Activated B cell treated with CpG ODN at 0.5 μM for 24 hours (primary cell): ENCODE data around the gene GSK3A. TPM values are rescaled to one million over a fixed set of nuclear protein-coding genes. Genes with fewer than 3 reads are reported as not detected.

Experiments used
- ATAC-seq: fragments of 200-7000 bp; cut with Tn5 transposase; one replicate; pipeline ENCODE4 v1.10.0; 2021; ENCODE audit warnings: low read depth, mild to moderate bottlenecking, moderate library complexity
- CTCF ChIA-PET: fragments of 350-600 bp; sonication (Branson Sonifier 250); formaldehyde crosslinking; loops from one replicate; lab custom pipeline; 2021; ENCODE audit warnings: antibody characterized with exemption; lab: Charles Lee
- POLR2A ChIA-PET: fragments of 350-600 bp; sonication (Branson Sonifier 250); formaldehyde crosslinking; loops from one replicate; lab custom pipeline; 2021; ENCODE audit warnings: antibody characterized with exemption; lab: Charles Lee
- DNase-seq: peaks from one replicate; pipeline ENCODE4 v3.0.0; 2022
- H3K27ac Mint-ChIP-seq: one replicate; pipeline ENCODE4 v1.8.0; 2020; ENCODE audit warnings: mixed read lengths
- H3K27me3 Mint-ChIP-seq: one replicate; pipeline ENCODE4 v1.8.0; 2021; ENCODE audit warnings: mixed read lengths
- H3K36me3 Mint-ChIP-seq: one replicate; pipeline ENCODE4 v1.8.0; 2021; ENCODE audit warnings: low read depth, mixed read lengths
- H3K4me1 Mint-ChIP-seq: one replicate; pipeline ENCODE4 v1.8.0; 2021; ENCODE audit warnings: mixed read lengths
- H3K4me3 Mint-ChIP-seq: one replicate; pipeline ENCODE4 v1.8.0; 2020; ENCODE audit warnings: mild to moderate bottlenecking, mixed read lengths
- H3K9me3 Mint-ChIP-seq: one replicate; pipeline ENCODE4 v1.8.0; 2020; ENCODE audit warnings: mixed read lengths
- CTCF ChIP-seq: fragments of 200-600 bp; IDR thresholded peaks from one replicate; pipeline ENCODE4 v1.8.0; 2022; ENCODE audit warnings: antibody characterized with exemption, mild to moderate bottlenecking
- intact Hi-C: fragments of 100-400 bp; cut with micrococcal nuclease; formaldehyde crosslinking; loops from one replicate; pipeline ENCODE4 v1.15.1; 2024
- total RNA-seq: library from RNA; stranded (reverse); gene quantifications from 2 replicates; pipeline ENCODE4 v1.2.3, GENCODE V29; 2022

GSK3A gene
- total RNA-seq, 1 donor from 2014 or later, result 38.6 TPM

- H3K36me3 Mint-ChIP-seq, result peaks cover 6% of the 10 kb centered on the region
- ChIA-PET POLR2A (interaction anchor here (0.6 kb wide), 1 partner anchor 89 kb away, joined by 3 read pairs; no protein-coding TSS in a partner anchor), CTCF (interaction anchor here (1.1 kb wide), 1 partner anchor 9 kb away, joined by 4 read pairs; no protein-coding TSS in a partner anchor)
- H3K9me3 Mint-ChIP-seq, result peaks cover 2% of the 10 kb centered on the region
- intact Hi-C loops, result no loop called here
- ATAC-seq (no peak), DNase-seq (no peak)
- H3K27me3 Mint-ChIP-seq, result no peaks in the 10 kb centered on the region
- no peak overlapping the region for H3K4me3 Mint-ChIP-seq
- TF ChIP-seq CTCF, result no peak
- peaks cover 20% of the 10 kb centered on the region for H3K4me1 Mint-ChIP-seq
- H3K27ac Mint-ChIP-seq, result no peak overlapping the region
These were observed 51.1 kb downstream of the GSK3A start for GRCh38 chr19:42191330-42191729.

GRCh38 chr19:42189133-42189532 is 53.3 kb downstream of the GSK3A start:
- intact Hi-C loops, result no loop called here
- ATAC-seq (no peak), DNase-seq (no peak)
- ChIA-PET CTCF (interaction anchor here (1.3 kb wide), 1 partner anchor 40 kb away, joined by 5 read pairs; no protein-coding TSS in a partner anchor), POLR2A (interaction anchor here (0.5 kb wide), 1 partner anchor 9 kb away, joined by 10 read pairs; no protein-coding TSS in a partner anchor)
- Mint-ChIP-seq H3K9me3 (peaks cover 2% of the 10 kb centered on the region), H3K4me3 (no peak overlapping the region), H3K27me3 (no peaks in the 10 kb centered on the region), H3K36me3 (peaks cover 2% of the 10 kb centered on the region), H3K4me1 (peaks cover 26% of the 10 kb centered on the region), H3K27ac (no peak overlapping the region)
- TF ChIP-seq CTCF, result no peak

GRCh38 chr19:42188665-42189064 is 53.7 kb downstream of the GSK3A start:
- Mint-ChIP-seq H3K9me3 (peaks cover 2% of the 10 kb centered on the region), H3K27ac (no peak overlapping the region), H3K4me1 (peaks cover 26% of the 10 kb centered on the region), H3K4me3 (no peak overlapping the region), H3K27me3 (no peaks in the 10 kb centered on the region), H3K36me3 (no peaks in the 10 kb centered on the region)
- intact Hi-C loops, result no loop called here
- ATAC-seq (no peak), DNase-seq (no peak)
- TF ChIP-seq CTCF, result no peak
- ChIA-PET CTCF (interaction anchor here (0.6 to 1.3 kb wide), 2 partner anchors 22 to 41 kb away, joined by 4 to 5 read pairs; no protein-coding TSS in a partner anchor), POLR2A (interaction anchor here (0.5 to 0.7 kb wide), 3 partner anchors 9 to 115 kb away, joined by 5 to 10 read pairs (median 7); no protein-coding TSS in a partner anchor)

- ATAC-seq (peak; percentile 47), DNase-seq (no peak)
- peaks cover 4% of the 10 kb centered on the region for H3K27me3 Mint-ChIP-seq
- no peak overlapping the region for H3K27ac Mint-ChIP-seq
- CTCF ChIA-PET, result interaction anchor here (0.6 to 4.8 kb wide), 7 partner anchors 12 to 95 kb away, joined by 3 to 28 read pairs (median 5); partner anchors contain the start of gene POU2F2
- POLR2A ChIA-PET, result interaction anchor here (0.7 to 1.7 kb wide), 3 partner anchors 15 to 105 kb away, joined by 3 to 7 read pairs (median 4); partner anchors contain the start of gene POU2F2
- peaks cover 39% of the 10 kb centered on the region for H3K4me1 Mint-ChIP-seq
- intact Hi-C loops, result loop anchor here (2.0 kb wide), 1 partner anchor 14 kb away; no protein-coding TSS in a partner anchor
- H3K4me3 Mint-ChIP-seq, result no peak overlapping the region
- H3K36me3 Mint-ChIP-seq, result no peaks in the 10 kb centered on the region
- no peak for TF ChIP-seq CTCF
- no peaks in the 10 kb centered on the region for H3K9me3 Mint-ChIP-seq
These were observed 57.1 kb downstream of the GSK3A start for GRCh38 chr19:42185277-42185676.

DNA sequence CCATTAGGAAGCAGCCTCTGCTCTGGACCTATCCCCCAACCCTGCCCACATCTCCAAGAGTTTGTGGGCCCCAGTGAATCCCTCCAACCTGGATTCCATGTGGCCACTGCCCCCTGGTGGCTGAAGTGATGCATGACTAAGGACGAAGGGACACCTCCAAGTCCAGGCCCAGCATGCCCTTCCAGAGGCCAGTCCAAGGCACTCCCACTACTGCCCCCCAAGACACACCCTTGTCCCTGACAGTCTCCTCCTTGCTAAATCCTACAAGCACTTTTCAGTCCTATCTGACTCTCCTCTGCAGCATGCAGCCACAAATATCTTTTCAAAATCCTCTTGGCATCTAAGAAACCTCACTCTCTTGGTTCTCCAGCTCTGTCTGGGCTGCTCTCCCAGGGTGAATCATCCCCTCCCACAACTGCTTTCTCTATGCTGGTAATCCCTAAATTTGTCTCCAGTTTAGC is 58.0 kb downstream of the GSK3A start:
- Mint-ChIP-seq H3K36me3 (no peaks in the 10 kb centered on the region), H3K27me3 (peaks cover 13% of the 10 kb centered on the region), H3K4me1 (peaks cover 37% of the 10 kb centered on the region), H3K9me3 (no peaks in the 10 kb centered on the region), H3K27ac (peak overlapping the region; percentile 30), H3K4me3 (peak overlapping the region; percentile 2)
- ATAC-seq, result peak; percentile 83
- POLR2A ChIA-PET, result interaction anchor here (0.6 to 1.7 kb wide), 4 partner anchors 16 to 52 kb away, joined by 3 to 8 read pairs (median 6); partner anchors contain the start of gene POU2F2
- intact Hi-C loops, result loop anchor here (1.0 to 2.0 kb wide), 4 partner anchors 14 to 103 kb away; no protein-coding TSS in a partner anchor
- DNase-seq, result peak; percentile 61
- no peak for TF ChIP-seq CTCF
- CTCF ChIA-PET, result interaction anchor here (1.0 to 4.8 kb wide), 6 partner anchors 15 to 95 kb away, joined by 3 to 28 read pairs (median 6); partner anchors contain the start of gene POU2F2
